HT-29 (cell line): Measurements from ENCODE around the gene TEX11. TPM values are rescaled to one million over a fixed set of nuclear protein-coding genes. Genes with fewer than 3 reads are reported as not detected.
"Not testable (repeated sequence)": the region's sequence is repeated elsewhere in the genome, so short reads cannot be mapped to it uniquely, and the experiment has no call there.

Experiments used
- DNase-seq: peaks from one replicate; pipeline ENCODE4 v3.0.0-alpha.2; 2015; ENCODE audit warnings: low spot score
- total RNA-seq: library from RNA; depleted of rRNA; stranded (reverse); fragments of >200 nt; shearing (Covaris generic); gene quantifications from 2 replicates; pipeline ENCODE4 v1.2.3, GENCODE V29; 2014

Gene TEX11
- total RNA-seq, 1 experiment from 2014 or later = not detected

- no peak for DNase-seq
Measured at GRCh38 chrX:70605352-70605751, 303.2 kb downstream of the TEX11 start.

- DNase-seq = no peak
Measured at GRCh38 chrX:70592091-70592490, 316.4 kb downstream of the TEX11 start.

GRCh38 chrX:70587158-70587557 lies 321.4 kb downstream of the TEX11 start:
- not testable (repeated sequence) for DNase-seq

- DNase-seq = no peak
Measured at GRCh38 chrX:70577442-70577841, 331.1 kb downstream of the TEX11 start.

GRCh38 chrX:70569922-70570576 lies 338.5 kb downstream of the TEX11 start:
- peak; percentile 24 for DNase-seq

GRCh38 chrX:70554948-70555347 lies 353.6 kb downstream of the TEX11 start:
- no peak for DNase-seq

- DNase-seq = no peak
Measured at GRCh38 chrX:70554523-70554922, 354.0 kb downstream of the TEX11 start.

- peak; percentile 50 for DNase-seq
Measured at GRCh38 chrX:70554081-70554480, 354.4 kb downstream of the TEX11 start.

- peak; percentile 12 for DNase-seq
Measured at GRCh38 chrX:70553516-70553915, 355.0 kb downstream of the TEX11 start.

- no peak for DNase-seq
Measured at GRCh38 chrX:70552130-70552704, 356.3 kb downstream of the TEX11 start.

- DNase-seq = no peak
Measured at GRCh38 chrX:70549429-70549828, 359.1 kb downstream of the TEX11 start.

- DNase-seq = no peak
Measured at GRCh38 chrX:70535198-70535597, 373.3 kb downstream of the TEX11 start.

- no peak for DNase-seq
Measured at GRCh38 chrX:70527610-70528345, 380.7 kb downstream of the TEX11 start.

- peak; percentile 48 for DNase-seq
Measured at GRCh38 chrX:70527053-70527452, 381.5 kb downstream of the TEX11 start.

- peak; percentile 82 for DNase-seq
Measured at GRCh38 chrX:70525733-70526132, 382.8 kb downstream of the TEX11 start.

- not testable (repeated sequence) for DNase-seq
Measured at GRCh38 chrX:70515692-70516091, 392.8 kb downstream of the TEX11 start.

GRCh38 chrX:70515270-70515669 lies 393.2 kb downstream of the TEX11 start:
- not testable (repeated sequence) for DNase-seq

- DNase-seq = no peak
Measured at GRCh38 chrX:70509078-70509477, 399.4 kb downstream of the TEX11 start.

GRCh38 chrX:70508296-70508911 lies 400.1 kb downstream of the TEX11 start:
- peak; percentile 39 for DNase-seq

GRCh38 chrX:70505451-70505841 lies 403.1 kb downstream of the TEX11 start:
- no peak for DNase-seq

- no peak for DNase-seq
Measured at GRCh38 chrX:70504772-70505450, 403.6 kb downstream of the TEX11 start.

GRCh38 chrX:70500826-70501225 lies 407.7 kb downstream of the TEX11 start:
- DNase-seq = no peak
